Measurements from ENCODE around the gene IL21R.

IL21R gene

GRCh38 chr16:27465483-27465879 lies 63.5 kb downstream of the IL21R start:
- no peak for FAIRE-seq

GRCh38 chr16:27468941-27469531 lies 67.1 kb downstream of the IL21R start:
- no peak for FAIRE-seq

GRCh38 chr16:27470567-27471431 lies 68.8 kb downstream of the IL21R start:
- FAIRE-seq = no peak

- no peak for FAIRE-seq
Measured at GRCh38 chr16:27471661-27472060, 69.7 kb downstream of the IL21R start.

- FAIRE-seq = no peak
Measured at GRCh38 chr16:27472091-27473020, 70.4 kb downstream of the IL21R start.

- FAIRE-seq = no peak
Measured at GRCh38 chr16:27473101-27473900, 71.3 kb downstream of the IL21R start.

GRCh38 chr16:27474041-27474440 lies 72.1 kb downstream of the IL21R start:
- FAIRE-seq = no peak

GRCh38 chr16:27474921-27475320 lies 72.9 kb downstream of the IL21R start:
- no peak for FAIRE-seq

GRCh38 chr16:27475561-27475960 lies 73.6 kb downstream of the IL21R start:
- FAIRE-seq = no peak

- no peak for FAIRE-seq
Measured at GRCh38 chr16:27476240-27476639, 74.3 kb downstream of the IL21R start.

GRCh38 chr16:27480761-27481160 lies 78.8 kb downstream of the IL21R start:
- no peak for FAIRE-seq

- FAIRE-seq = no peak
Measured at GRCh38 chr16:27481282-27481934, 79.4 kb downstream of the IL21R start.

GRCh38 chr16:27482397-27483087 lies 80.6 kb downstream of the IL21R start:
- no peak for FAIRE-seq

- FAIRE-seq = no peak
Measured at GRCh38 chr16:27483088-27483437, 81.1 kb downstream of the IL21R start.

GRCh38 chr16:27483624-27484023 lies 81.7 kb downstream of the IL21R start:
- no peak for FAIRE-seq

- FAIRE-seq = no peak
Measured at GRCh38 chr16:27485126-27485525, 83.2 kb downstream of the IL21R start.

- no peak for FAIRE-seq
Measured at GRCh38 chr16:27485811-27486210, 83.8 kb downstream of the IL21R start.

GRCh38 chr16:27486344-27486743 lies 84.4 kb downstream of the IL21R start:
- no peak for FAIRE-seq

GRCh38 chr16:27486760-27487159 lies 84.8 kb downstream of the IL21R start:
- no peak for FAIRE-seq

- no peak for FAIRE-seq
Measured at GRCh38 chr16:27489421-27489820, 87.4 kb downstream of the IL21R start.

GRCh38 chr16:27489906-27490305 lies 87.9 kb downstream of the IL21R start:
- FAIRE-seq = no peak
